GM18517 (cell line): Measurements from ENCODE around the gene DEDD2.
"Not testable (repeated sequence)": the region's sequence is repeated elsewhere in the genome, so short reads cannot be mapped to it uniquely, and the experiment has no call there.

Source experiments
- ATAC-seq: cut with Tn5 transposase; IDR thresholded peaks from one replicate; pipeline ENCODE4 v1.9.1; 2021; ENCODE audit warnings: mild to moderate bottlenecking, moderate library complexity; ENCODE audit not compliant: unreplicated experiment

DEDD2 gene, protein sequence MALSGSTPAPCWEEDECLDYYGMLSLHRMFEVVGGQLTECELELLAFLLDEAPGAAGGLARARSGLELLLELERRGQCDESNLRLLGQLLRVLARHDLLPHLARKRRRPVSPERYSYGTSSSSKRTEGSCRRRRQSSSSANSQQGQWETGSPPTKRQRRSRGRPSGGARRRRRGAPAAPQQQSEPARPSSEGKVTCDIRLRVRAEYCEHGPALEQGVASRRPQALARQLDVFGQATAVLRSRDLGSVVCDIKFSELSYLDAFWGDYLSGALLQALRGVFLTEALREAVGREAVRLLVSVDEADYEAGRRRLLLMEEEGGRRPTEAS

DNA sequence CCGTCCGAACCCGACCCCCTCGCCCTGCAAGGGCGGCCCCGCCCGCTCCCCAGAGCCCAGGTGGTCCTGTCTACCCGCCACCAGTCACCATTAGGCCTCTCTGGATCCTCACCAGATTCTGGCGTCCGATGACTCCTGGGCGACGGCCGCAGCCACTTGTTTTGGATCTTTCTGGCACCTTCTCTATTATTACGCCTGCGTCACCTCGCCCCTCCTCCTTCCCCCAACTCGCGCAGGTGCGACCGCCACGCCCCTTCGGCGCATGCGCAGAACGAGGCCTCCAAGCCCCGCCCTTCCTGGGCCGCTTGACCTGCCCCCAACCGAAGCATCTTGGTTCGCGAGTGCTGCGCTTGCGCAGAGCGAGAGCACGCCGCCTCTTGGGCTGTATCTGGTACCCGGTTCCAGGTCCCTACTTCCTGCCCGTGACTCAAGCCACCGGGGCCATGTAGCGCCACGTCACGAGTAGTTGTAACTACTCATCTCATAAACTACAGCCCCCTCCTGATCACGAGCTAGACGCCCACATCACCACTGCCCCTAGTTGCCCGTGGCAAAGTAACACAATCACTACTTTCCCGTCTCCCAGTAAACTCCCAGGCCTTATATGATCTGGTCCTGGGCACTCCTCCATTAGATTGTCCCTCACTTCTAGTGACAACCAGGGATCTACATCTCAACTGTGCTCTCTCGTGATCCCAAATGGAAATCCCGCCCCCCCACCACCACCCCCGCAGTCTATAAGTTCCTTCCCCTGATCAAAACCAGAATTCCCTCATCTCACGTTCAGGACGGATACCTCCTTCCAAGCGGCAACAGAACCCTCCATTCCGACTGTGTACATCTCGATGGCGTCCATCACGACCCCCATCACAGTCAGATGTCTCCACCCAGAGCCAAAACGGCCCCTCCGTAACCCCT is at the start of gene DEDD2:
TSS of gene DEDD2 (minus strand) at position 158 of the 918 bp plus-strand sequence. CDS start 670 bp downstream, outside the sequence.
- ATAC-seq: peak; percentile 71

DNA sequence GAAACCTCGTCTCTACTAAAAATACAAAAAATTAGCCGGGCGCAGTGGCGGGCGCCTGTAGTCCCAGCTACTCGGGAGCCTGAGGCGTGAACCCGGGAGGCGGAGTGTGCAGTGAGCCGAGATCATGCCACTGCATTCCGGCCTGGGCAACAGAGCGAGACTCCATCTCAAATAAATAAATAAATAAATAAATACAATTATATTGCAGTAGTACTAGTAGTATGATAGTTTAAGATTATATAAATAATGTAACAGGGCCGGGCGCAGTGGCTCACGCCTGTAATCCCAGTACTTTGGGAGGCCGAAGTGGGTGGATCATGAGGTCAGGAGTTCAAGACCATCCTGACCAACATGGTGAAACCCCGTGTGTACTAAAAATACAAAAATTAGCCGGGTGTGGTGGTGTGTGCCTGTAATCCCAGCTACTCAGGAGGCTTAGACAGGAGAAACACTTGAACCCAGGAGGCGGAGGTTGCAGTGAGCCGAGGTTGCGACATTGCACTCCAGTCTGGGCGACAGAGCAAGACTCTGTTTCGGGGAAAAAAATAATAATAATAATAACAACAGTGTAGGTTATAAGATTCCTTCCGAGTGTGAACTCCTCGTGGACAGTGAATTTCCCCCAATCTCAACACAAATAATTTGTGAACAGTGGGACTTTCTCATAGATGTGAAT is 49.6 kb upstream of the DEDD2 start:
- not testable (repeated sequence) for ATAC-seq

DNA sequence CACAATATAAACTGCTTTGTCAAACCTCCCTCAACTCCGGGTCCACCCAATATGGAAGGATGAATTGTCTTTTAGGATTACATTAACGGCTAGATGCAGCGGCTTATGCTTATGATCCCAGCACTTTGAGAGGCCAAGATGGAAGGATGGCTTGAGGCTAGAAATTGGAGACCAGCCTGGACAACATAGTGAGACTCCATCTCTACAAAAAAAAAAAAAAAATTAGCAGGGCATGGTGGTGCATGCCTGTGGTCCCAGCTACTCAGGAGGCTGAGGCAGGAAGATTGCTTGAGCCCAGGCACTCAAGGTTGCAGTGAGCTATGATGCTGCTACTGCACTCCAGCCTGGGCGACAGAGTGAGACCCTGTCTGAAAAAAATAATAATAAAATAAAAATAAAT is 48.6 kb upstream of the DEDD2 start:
- ATAC-seq: not testable (repeated sequence)

DNA sequence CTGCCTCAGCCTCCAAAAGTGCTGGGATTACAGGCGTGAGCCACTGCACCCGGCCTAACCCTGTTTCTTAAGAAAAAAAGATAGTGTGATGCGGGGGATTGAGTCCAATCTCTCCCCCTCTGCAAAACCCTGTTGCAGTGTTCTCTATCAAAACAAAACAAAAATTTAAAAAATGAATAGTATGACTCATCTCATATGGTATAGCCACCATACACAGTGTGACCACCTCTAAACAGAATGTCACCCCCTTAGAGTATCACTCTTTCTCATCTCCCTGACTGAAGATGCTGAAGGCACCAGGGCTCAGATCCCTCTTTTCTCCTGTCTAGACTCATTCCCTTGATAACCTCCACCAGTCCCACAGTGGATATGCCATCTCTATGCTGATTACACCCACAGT is 44.3 kb upstream of the DEDD2 start:
- no peak for ATAC-seq

DNA sequence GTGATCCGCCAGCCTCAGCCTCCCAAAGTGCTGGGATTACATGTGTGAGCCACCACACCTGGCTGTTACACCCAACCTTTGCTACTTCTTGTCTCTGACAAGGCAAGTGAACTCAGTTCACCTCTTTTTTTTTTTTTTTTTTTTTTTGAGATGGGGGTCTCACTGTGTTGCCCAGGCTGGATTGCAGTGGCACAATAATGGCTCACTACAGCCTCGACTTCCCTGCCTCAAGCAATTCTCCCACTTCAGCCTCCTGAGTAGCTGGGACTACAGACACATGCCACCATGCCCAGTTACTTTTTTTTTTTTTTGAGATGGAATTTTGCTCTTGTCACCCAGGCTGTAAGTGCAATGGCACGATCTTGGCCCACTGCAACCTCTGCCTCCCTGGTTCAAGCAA is 40.4 kb upstream of the DEDD2 start:
- not testable (repeated sequence) for ATAC-seq

DNA sequence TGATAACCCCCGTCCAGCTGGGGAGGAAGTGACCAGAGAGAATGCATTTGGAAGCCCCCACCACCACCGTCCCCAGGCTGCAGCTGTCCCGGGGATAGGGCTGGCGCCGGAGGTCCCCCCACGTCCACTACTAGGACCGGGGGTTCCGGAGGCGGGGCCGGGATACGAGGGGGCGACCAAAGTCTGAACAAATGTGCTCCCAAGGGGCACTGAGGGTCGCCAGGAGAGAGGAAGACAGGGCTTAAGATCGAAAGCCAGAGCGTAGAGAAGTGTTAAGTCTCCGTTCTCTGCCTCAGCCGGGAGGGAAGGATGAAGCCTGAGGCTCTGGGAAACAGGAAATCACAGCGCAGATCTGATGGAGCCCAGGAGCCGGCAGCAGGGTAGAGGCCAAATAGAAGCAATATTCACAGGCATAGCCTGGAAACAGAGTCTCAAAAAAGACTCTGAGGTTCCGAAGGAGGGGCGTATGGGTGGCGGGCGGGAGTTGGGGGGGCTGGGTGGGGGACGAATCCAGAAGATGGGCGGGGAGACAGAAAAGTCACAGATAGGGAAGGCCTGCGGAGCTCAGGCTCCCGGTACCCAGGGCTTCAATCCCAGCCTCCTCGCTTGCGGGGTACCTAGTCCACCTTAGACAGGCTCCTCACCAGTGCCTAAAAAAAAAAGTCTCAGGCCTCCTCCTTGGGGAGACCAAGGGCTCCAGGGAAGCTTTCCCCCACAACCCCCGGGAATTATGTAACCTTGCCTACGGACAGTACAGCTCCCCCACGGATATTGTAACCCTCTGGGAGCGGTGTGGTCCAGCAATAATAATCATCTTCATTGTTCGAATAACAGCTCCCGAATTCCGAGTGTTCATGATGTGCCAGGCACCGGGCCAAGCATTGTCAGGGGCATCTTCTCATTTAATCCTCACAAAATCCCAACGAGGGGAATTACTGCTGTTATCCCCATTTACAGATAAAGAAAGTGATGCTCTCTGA is 38.6 kb upstream of the DEDD2 start:
- no peak for ATAC-seq

DNA sequence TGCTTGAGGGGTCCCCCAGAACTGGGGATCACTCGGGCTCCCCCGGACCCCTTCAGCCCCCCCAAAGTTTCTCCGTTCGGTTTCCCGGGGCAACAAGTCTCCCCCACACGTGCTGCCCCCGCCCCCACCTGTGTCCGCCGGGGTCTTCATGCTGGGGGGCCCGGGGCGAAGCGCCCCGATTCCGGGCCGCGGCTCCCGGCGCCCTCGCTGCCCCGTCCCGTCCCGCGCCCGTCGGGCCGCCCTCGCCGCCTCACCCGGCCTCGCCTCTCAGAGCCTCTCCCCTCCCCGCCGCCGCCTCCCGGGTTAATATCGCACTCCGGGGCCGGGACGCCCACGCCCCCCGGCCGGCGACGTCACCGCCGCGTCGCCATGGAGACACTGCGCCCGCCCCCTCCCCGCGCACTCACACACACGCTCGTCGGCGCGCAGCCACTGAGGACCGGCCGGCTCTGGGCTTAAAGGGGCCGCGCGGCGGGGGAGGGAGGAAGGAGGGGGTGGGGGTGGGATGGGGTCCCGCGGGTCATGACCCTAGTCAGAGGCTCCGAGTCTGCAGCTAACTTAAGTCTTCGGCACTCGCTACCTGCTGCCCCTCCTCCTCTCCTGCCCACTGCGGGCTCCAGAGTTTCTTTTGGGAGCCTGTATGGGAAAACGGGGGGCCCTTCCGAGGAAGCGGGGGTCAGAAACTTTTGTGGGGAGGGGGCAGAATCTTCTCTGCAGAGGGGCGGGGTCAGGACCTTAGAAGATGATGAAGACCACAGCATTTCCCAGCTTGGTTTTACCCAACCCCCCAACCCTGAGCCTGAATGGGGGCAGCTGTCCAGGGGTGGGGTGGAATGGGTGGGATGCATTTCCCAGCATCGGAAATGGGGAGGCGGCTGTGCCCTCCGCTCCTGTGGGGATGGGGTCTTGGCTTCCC is 37.6 kb upstream of the DEDD2 start, which contains the start of gene ERF:
TSS of gene ERF (minus strand) at position 279 of the 916 bp plus-strand sequence. CDS start at position 150, 129 bp downstream.
- peak; percentile 42 for ATAC-seq

DNA sequence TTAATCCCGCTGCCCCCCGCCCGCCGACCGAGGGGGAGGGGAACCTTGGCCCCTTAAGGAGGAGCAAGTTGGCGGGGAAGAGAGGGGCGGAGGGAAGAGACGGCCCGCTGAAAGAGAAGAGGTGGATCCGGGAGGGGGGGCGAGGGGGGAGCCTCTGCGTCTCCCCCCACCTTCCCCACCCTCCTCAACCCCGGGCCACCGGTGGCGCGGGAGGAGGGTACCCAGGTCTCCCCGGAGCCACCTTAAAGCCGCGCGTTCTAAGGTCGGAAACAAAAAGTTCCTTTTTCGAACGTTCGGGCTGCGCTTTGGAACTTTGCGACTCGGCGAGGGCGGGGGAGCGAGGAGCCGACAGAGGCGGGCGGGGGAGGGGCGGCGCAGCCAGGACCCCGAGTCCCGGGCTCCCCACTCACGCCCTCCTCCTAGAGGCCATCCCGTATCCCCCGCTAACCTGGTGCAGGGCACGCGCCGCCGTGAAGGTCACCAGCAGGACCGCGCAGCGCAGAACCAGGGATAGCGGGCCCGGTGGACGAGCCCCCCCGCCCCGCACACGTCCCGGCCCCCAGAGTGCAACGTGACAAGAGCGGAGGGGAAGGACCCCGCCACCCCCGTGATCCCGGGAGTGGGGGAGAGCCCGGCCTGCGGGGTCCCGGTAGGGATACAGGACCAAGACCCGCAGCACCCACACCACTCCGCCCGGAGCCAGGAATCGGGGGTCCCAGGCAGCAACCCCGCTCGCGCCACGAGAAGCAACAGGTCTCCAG is 36.8 kb upstream of the DEDD2 start:
- ATAC-seq: peak; percentile 33

DNA sequence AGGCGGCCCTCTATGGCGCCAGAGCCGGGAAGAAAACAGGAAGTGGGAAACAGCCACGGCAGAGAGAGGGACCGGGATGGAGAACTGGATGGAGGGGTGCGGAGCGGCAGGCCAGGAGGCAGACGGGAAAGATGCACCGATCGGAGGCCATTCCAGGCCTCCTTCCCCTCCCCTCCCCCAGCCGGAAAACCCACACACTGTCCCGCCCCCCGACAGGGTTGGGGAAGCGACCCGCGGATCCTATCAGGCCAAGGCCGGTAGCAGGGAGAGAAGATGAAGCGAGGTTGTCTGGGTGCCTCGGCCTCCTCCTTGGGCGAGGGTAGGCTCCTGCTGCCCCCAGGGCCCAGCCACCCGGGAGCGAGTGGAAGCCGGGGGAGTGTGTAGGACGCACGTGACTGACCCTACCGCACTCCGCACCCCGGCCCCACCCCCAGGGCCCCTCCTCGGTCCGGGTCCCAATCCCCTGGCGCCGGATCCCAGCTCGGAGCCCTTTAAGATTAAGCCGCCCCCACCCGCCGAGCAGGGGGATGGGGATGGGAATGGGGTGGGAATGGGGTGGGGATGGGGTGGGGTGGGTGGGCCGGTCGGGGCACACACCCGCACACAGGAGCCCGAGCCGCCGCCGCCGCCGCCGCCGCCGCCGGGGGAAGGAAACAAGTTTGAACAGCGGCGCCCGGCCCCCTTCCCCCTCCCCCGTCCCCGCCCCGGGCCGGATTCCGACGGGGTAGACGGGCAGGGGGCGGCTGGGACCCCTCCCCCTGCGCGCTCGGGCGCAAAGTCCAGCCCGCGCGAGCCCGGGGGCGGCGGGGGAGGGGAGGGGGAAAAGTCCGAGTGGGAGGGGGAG is 36.0 kb upstream of the DEDD2 start:
- no peak for ATAC-seq

DNA sequence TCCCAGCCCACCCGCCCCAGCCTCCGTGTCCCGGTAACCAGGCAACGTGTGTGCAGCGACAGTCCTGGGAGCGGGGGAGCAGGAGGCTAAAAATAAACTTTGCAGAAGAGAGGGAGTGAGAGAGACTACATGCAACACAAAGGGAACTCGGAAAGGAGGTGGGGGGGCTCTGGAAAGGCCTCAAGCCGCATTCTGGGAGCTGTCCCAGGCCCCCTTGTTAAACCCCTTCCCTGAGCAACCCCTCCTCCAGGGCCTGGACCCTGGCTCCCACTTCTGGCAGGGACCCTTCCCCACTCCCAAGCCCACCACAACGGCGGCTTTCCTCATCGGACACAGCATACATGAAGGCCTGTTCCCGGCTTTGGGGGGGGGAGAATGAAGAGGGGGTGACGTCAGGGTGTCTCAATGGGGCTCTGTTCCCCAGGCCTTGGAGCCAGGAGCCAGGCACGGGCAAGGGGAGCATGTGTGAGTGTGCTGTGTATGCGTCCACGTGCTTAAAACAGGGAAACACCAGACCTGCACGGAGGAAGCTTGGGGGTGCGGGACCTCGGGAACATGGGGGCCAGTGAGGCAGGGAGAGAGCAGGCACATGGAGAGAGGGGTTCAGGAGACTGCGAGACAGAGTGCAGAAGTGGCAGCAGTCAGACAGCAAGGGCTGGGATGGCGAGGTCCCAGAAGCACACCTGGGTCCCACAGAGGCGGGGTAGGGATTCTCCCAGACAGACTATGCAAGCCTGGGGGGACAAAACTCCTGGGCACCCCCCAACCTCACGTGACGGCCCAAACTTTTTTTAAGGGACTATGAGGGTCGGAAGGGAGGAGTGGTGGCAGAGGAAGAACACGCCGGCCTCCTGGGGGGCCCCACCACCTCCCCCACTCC is 35.1 kb upstream of the DEDD2 start:
- ATAC-seq: no peak

DNA sequence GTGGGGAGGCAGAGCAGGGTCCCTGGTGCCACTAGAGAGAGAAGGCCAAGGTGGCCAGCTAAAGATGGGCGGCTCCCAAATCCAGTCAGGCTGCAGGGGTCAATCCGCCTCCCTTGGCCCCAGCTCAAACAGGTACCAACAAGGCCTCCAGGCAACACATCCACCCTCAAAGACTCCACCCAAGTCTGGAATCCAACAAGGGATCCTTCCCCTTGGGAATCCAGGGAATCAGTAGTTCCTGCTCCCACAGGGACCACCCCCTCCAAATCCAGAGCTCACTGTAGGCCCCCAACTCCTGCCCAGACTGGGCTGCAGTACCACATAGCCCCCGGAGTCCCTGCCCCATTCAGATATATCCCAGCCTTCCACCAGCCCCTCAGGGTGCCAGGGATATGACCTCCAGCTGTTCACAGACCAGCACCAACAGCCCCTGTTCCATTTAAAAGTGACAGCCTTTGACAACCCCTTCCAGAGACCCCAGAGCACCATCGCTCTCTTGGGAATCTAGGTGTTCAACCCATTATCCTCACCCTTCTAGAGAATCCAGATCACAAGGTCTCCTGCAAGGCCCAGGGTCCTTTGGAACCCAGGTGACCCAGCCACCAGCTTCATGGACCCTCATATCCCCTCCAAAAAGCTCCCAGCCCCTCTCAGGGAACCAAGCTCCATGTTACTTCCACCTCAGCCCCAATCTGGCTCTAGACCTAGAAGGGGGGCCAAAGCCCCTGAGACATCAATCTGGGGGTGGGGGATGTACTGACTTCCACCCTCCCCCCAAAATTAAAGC is 34.3 kb upstream of the DEDD2 start:
- ATAC-seq: no peak

DNA sequence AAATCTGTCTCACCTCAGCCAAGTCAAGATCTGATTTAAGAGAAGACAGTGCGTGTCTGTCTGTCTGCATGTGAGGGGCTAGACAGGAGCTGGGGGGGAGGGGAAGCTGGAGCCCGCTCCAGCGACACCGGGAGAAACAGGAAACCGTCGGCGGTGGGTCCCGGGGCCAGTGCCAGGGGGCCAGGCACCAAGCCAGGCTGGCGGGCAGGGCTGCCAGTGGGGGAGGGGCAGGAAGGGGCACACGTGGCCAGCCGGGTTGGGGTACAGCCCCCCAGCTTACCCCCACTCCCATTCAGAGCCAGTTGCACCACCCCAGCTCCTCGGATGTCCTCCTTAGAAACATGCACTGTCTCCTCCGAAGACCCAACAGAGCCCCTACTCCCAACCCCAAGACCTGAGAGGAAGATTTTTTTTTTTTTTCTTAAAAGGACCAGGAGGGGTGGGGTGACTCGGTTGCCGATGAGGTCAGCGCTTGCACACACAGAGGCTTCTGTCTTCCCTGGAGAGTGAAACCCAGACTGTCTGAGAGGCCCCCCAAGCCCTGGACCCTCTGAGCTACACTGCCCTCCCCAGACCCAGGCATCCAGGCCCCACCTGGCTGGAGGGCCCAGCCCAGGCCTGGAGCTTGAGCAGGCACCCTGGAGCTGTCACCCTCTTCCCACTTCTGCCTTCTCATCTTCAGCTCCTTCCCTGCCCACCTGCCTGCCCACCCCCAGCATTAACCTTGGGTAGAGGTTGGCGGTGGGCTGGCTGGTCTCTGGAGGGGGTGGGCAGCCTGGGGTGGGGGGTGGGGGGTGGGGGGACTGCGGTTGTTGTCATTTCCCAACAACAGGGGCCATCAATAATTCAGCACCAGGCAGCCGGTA is 33.4 kb upstream of the DEDD2 start:
- ATAC-seq: no peak

DNA sequence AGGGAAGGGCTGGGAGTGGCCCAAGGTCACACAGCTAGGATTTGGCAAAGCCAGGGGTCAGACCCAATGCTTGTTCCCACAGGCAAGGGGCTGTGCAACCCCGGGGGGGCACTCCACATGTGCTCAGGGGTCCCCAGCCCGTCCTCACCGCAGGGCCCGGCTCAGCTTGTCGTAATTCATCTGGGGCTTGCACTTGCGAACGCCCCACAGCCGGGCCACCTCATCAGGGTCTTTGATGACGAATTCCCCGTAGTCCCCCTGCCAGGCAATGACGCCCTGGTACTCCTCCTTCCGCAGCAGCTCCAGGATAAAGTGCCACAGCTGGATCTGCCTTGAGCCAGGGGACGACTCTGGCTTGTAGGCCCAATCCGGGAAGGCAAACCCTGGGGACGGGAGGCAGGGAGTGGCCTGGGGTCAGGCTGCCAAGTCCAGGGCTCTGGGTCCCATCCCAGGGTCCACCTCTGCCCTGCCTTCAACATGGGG is 32.7 kb upstream of the DEDD2 start:
- no peak for ATAC-seq

DNA sequence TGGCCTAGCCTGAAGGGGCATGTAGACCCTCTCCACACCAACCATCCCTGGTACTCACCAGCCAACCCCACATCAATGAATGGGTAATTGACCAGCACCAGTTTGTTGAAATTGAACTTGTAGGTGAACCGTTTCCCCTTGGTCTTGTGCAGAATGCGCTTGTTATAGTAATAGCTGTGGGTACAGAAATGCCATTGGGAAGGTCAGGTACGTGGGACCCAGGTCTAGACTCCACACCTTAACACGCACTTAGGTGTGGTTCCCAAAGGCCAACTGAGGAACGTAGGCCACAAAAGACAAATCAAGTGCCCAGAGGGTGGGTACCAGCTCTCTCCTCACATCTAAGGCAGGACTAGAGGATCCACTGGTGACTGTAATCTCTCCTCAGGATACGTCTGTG is 32.3 kb upstream of the DEDD2 start:
- no peak for ATAC-seq
